Measurements from ENCODE around the gene EXOC3.

- TF ChIP-seq EZH2 (IDR thresholded peaks at IDR 0.05; ENCODE audit: insufficient read depth, poor library complexity, severe bottlenecking) (no peak), EZH2phosphoT487 (IDR thresholded peaks at IDR 0.05; ENCODE audit: insufficient read depth, low read depth) (no peak)
Measured at GRCh38 chr5:400282-401145, 42.5 kb upstream of the EXOC3 start.

All from GM23248 (cell line).